HG02798 (cell line): ENCODE measurements around the gene WDR43.
"Not testable (repeated sequence)": the region's sequence is repeated elsewhere in the genome, so short reads cannot be mapped to it uniquely, and the experiment has no call there.

Experiments used
- ATAC-seq: cut with Tn5 transposase; IDR thresholded peaks from one replicate; pipeline ENCODE4 v1.9.1; 2021; ENCODE audit warnings: mild to moderate bottlenecking; ENCODE audit not compliant: unreplicated experiment, poor library complexity

WDR43 gene

DNA sequence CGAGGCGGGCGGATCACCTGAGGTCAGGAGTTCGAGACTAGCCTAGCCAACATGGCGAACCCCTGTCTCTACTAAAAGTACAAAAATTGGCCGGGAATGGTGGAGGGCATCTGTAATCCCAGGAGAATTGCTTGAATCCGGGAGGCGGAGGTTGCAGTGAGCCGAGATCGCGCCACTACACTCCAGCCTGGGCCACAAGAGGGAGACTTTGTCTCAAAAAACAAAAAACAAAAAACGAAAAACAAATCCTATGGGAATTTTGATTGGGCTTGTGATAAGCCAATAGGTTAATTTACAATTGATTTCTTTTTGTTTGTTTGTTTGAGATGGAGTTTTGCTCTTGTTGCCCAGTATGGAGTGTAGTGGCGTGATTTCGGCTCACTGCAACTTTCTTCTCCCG is 62.4 kb downstream of the WDR43 start:
- ATAC-seq, result no peak

DNA sequence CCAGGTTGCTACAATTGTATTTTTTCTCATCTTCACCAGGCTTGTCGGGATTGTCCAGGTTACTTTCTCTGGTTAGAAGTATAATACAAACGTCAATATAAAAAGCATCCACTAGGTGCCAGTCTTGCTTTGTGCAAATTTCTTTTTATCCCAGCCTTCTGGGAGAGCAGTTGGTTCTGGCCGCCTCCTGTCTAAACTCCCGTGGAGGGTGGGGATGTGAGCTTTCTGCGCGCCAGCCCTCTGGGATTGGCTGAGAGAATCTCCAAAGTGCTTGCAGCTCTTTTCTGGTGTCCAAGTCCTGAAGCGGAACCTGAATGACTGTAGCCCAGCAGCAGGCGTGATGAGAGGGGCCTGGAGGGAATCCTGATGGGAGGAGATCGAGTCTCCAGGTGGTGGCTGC is 64.2 kb downstream of the WDR43 start:
- ATAC-seq, result no peak

DNA sequence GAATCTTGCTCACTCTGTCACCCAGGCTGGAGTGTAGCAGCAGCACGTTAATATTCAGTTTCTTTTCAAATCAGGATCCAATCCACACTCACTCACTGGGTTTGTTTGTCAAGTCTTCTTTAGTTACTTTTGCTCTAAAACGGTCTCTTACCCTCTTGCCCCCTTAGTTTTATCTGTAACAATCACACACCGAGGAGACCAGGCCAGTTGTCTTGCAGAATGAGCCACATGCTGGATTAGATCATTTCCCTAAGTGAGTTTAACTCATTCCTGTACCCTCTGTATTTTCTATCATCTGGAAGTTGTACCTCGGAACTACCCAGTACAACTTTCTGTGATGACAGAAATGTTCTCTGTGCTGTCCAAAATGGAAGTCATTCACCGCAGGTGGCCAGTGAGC is 65.9 kb downstream of the WDR43 start:
- no peak for ATAC-seq

DNA sequence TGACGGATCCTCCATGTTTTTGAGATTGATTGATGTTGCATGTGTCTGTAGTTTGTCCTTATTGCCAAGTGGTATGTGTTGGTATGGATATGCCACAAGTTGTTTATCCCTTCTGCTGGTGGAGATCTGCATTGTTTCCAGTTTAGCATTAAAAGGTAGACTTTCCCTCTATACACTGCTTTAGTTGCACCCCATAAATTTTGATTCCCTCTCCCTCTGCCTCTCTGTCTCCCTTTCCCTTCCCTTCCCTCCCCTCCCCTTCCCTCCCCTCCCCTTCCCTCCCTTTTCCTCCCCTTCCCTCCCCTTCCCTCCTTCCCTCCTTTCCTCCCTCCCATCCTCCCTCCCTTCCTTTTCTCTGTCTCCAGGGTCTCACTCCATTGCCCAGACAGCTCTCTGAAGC is 68.0 kb downstream of the WDR43 start:
- no peak for ATAC-seq

DNA sequence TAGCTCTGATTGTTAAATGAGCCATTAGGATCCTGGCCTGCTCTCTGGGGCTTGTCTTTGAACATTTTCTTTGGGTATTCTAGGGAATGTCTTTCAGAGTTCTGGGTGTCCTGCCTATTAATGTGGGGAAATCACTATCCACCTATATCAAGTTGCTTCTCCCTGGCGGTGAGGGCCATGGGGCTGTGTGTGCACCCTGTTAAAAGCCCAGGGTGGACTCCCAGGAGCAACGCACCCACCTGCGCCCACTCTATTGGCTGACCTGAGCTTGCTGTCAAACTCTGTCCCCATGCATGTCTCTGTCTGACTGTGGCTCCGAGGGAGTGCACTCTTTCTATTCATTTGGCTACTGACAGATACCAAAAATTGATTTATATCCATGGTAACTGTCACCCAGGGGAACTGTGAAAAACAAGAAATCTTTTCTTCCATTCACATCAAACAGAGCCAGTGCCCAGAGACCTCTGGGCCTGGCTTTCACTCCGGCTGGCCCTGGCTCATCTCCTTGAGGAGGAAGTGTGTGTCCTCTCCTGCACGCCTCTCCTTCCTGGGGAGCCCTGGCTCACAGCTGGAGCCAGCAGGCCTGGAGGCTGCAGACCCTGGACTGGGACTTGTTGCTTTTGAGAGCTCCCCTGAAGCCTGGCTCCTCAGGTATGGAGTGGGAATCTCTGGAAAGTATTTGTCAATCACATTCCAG is 76.1 kb downstream of the WDR43 start:
- no peak for ATAC-seq

DNA sequence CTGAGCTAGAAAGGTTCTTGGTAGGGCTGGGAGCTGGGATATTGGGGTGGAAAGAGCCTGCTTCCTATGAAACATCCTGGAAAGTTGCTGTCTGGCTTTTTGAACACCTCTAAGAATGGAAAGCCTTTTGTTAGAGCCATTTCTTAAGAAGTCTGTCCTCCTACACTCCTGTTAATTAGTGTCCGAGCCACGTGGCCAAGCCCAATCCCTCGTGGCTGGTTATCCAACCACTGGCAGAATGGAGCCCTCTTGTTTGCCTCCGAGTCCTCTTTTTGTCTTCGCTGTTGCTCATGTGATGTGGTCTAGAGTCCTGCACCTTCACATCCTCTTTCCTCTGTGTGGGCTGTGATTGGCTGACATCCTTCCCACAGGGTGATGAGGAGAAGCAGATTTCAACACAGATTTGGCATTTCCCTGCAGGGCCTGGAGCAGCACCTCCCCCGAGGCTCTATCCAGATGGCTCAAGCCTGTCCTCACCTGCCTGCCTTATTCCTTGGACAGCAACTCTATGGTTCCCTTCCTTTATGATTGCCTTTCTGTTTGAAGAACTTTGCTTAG is 78.4 kb downstream of the WDR43 start:
- no peak for ATAC-seq

DNA sequence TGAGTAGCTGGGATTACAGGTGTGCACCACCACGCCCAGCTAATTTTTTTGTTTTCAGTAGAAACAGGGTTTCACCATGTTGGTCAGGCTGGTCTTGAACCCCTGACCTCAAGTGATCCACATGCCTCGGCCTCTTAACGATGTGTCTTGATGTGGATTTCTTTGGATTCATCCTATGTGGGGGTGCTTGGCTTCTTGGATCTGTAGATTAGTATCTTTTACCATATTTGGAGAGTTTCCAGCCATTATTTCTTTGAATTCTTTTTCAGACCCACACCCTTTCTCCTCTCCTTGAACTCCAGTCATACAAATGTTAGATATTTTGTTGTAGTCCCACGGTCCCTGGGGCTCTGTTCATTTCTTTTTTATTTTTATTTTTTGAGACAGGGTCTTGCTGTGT is 79.8 kb downstream of the WDR43 start:
- ATAC-seq, result no peak

DNA sequence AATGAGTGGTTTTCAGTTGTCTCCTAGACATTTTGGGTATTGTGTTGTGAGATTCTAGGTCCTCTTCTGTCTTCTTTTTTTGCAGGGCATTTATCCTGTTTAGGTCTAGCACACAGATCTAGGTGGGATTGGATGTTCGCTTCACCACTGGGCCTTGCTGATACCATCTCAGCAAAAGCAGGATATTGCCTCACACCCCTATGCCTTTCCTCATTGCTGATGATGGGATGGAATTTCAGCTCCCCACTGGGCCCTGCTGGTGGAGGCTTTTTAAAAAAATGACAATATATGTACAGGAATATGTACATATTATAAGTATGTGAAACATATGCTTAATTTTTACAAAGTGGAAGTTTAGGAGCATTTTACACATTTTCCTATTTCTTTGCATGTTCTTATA is 81.2 kb downstream of the WDR43 start:
- ATAC-seq, result no peak

DNA sequence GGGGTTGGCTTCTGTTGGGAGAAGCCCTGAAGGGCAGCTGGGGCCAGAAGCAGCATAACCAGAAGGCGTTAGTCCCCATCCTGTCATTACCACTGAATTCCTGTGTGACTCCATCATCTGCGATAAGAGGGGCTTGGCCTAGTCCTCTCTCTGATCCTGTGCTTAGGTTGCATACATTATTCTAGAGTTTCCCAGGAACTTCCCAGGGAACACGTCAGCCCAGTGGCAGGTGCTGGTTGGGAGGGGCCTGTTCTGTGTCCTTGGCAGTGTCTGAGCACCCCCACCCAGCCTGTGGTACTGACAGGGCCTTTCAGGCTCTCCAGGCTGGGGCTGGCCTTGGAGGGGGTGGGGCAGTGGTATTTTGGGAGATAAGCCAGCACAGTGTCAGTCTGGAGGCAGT is 82.1 kb downstream of the WDR43 start:
- no peak for ATAC-seq

DNA sequence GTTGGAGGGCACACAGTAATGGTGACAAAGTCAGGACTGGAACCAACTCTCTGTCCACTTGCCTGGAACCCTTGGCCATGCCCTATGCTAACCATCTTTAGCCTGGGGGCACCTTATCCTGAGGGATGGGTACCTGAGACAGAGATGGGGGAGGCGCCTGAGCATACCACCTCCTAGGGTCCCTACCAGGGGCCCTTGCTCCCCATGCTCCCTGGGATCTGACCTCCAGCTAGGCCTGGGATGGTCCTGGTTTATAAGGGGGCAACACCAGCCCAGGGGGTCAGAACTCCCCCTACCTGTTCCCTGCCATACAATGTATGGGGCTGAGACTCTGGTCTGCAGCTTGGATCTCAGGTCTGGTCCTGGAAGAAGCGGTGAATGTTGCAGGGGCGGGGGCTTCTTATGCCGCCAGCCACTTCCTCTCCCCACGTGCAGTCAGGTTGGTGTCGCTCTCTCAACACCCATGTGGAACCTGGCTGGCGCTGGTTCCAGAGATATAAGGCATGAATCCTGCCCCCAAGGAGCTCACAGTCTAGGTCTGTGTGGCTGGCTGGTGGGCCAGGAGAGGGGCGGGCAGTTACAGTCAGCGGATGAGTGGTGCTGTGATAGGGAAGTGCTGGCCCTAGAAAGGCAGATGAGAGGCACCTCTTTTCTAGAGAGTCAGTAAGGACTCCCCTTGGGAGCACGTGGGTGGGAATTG is 82.9 kb downstream of the WDR43 start:
- no peak for ATAC-seq

DNA sequence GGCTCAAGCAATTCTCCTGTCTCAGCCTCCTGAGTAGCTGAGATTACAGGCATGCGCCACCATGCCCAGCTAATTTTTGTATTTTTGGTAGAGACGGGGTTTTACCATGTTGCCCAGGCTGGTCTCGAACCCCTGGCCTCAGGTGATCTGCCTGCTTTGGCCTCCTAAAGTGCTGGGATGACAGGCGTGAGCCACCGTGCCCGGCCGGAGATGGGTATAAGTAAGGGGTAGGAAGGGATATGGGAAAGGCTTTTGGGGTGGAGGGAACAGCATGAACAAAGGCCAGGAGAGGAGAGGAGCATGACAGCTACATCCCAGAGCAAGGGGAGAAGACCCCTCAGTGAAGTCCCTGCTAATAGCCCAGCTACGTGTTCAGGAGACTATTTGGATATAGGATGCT is 83.5 kb downstream of the WDR43 start:
- not testable (repeated sequence) for ATAC-seq

DNA sequence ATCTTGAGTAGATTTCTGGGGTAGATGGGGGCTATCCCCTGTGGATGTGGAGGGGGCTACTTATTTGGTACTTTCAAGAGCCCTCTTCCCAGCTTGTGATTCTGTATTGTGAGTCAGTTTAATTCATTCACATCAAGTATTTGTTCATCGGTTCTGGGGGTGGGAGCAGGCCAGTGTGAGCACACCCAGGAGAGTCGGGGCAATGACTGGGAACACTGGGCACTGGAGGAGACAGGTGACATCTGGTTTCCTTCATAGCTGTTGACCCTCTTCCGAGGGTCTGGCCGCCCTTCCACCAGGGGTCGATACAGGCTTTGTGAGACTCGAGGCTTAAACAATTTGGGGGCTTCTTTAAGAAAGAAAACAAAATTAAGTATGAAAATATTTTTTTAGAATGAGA is 84.1 kb downstream of the WDR43 start:
- no peak for ATAC-seq

DNA sequence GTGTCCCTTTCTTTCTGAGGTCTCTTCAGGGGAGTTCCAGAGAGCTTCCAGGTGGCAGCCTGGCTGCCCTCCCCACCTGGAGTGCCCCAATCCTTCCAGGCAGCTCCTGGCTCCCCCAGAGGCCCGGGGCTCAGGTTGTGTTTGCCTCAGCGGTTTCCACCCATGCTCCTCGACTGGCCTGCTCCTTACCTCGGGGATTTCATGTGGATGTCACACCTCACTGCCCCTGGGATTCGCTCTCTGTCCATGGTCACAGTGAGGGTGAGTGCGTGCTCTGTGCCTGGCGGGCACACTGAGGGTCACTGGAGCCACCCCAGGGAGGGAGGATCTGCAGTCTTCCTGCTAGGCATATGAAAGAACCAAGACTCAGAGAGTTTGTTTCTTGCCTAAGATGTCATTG is 84.6 kb downstream of the WDR43 start:
- no peak for ATAC-seq

DNA sequence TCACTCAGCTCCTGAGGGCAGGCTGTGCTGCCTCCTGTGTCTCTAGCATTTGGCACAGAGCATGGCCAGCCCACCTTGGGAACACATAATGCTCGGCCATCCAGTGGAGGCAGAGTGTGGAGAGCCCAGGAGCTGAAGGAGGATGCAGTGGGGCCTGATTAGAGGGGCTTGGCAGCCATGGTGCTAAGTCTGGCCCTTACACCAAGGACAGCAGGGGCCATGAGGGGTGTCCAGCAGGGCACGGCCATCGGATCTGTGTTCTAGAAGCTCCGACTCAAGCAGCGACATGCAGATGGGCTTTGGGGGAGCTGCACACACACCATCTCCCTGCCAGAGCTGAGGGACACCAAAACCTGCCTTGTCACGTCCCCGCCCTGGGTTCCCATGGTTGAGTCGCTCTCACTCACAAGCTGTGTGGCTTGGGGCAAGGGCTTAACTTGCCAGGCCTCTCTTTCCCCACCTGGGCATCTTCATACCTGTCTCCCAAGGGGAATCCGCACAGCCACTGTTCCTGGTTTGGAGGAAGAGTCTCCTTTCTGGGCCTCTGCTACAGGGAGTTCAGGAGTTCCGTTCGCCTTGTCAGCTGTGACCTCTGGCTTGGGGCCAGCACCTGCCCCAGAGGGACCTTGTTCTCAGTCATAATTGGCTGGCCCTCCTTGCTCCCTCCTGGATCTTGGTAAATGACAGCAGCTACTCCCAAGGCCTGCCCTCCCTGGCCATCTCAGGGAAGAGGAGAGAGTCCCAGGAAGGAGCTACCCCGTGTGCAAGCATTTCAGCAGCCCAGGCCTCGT is 85.3 kb downstream of the WDR43 start:
- no peak for ATAC-seq

DNA sequence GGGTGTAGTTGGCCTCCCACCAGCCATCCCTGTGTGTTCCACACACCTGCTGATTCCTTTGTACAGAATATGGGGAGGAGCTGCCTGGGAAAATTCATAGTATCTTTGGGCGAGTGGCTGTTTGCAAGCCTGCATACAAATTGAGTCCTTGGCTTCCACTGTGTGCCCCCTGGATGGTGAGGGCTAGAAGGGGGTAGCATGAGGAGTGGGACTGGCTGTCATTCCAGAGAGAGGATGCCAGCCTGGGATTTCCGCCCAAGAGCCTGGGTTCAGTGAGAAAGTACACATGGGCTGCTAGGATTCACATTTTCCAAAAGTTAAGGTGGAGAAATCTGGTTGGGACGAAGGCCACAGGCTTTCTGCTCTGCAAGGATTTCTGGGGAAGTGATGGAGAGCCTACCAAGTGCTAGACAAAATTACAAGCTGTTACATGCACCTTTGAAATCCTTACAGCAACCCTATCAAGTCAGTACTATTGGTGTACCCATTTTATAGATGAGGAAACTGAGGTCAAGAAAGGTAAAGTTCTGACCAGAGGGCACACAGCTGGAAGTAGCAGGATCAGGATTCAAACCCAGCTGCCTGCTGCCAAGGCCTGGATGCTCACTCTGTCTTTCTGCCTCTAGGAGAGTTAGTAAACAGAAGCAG is 86.0 kb downstream of the WDR43 start:
- no peak for ATAC-seq

DNA sequence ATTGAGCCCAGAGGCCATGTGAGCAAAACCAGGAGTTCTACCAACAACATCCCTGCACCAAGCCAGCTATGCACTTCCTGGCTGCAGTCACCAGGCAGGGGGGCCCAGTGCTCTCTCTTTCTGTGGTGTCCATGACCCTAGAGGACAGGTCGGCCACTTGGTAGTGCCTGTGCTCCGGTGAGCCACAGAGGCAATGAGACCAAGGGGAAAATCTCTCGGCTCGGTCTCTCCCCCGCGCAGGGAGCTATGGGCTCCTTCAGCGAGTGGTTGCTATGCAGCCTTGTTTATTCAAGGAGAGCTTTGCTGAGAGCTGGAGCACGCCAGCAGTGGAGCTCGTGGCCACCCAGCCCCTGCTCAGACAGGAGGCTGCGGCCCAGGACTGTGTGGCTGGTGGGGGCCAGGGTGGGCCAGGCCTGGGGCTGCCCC is 86.6 kb downstream of the WDR43 start, which contains the start of gene TOGARAM2:
TOGARAM2 (plus strand) TSS at position 283 of the 426 bp plus-strand sequence. CDS start 13,537 bp downstream, outside the sequence.
- no peak for ATAC-seq

DNA sequence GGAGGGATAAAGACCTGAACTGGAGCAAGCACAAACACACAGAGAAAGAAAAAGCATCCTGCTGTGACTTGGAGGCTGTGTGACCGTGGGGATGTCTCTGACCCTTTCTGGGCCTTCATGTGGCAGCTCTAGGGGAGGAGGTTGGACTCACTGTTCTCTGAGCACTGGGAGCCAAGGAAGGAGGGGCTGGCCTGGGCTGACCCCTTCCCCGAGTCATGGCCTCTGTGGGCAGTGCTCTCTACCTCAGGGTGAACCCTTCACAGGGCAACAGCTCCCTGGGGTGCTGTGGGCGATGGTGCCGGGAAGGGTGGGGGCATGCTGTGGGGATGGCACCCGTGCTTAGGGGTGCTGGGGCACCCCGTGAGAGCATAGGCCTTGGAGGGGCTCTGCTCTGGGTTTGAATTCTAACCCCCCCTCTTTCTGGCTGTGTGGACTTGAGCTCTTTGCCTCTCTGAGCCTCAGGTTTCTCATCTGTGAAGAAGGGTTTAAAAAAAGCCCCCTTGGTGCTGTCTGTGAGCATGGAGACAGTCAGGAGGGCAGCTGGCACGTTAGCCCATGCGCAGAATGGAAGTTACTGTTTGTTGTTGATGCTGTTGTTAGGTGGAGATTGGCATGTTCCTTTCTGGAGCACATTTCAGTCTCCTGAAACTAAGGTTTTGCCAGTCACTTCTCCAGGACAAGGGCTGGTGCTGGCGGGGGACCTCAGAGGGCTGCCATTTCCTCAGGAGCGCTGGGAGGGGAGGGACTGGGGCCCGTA is 87.3 kb downstream of the WDR43 start:
- no peak for ATAC-seq

DNA sequence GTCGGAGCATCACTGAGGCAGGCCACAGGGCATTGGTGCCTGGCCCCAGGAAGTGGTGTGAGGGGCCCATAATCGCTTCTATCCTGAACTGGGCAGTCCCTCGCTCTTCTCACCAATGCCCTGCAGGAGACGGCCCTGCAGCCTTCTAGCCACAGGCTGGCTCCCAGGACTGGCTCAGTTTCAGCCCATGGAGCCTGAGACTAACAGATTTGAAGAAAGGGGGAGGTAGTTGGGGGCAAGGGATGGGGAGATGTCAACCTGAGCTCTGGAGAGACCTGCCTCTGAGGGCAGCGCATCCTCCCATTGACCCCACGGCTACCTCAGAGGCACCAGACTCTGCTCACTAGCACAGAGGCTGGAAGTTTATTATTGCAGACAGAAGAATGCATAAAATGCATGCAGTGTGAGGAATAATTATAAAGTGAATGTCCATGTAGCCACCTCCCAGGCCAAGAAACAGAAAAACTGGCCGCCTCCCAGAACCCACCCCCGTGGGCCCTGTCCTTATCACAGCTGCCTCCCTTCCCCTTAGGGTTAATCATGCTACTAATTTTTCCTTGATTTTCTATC is 88.0 kb downstream of the WDR43 start:
- ATAC-seq, result no peak

DNA sequence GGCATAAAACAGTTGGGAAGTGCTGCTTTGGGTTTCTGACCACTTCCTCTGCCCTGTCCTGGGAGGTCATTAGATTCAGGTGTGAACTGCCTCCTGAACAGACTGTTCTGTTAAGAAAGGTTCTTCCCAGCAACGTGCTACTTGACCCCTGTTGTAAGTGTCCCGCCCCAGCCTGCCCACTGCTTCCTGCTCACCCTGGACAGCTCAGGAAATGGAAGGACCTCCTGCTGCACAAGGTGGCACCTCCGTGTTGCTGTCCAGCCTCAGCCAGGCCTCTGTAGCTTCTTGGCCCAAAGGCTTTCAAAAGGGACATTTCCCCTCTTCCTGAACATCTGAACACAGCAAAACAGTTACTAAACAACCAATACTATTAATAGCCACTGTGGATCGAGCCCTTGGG is 92.0 kb downstream of the WDR43 start:
- no peak for ATAC-seq
